Activated CD8-positive, alpha-beta memory T cell treated with anti-CD3 and anti-CD28 coated beads, Interleukin-2, amount 50 U/mL, for 24 hours (primary cell): ENCODE measurements around the gene GOSR1.
"Not testable (repeated sequence)": the region's sequence is repeated elsewhere in the genome, so short reads cannot be mapped to it uniquely, and the experiment has no call there.

Source experiments
- DNase-seq: peaks from one replicate; pipeline ENCODE4 v3.0.0-alpha.2; 2020; ENCODE audit errors: extremely low read depth

Gene GOSR1

GRCh38 chr17:30505868-30506417, 28.7 kb downstream of the GOSR1 start:
- DNase-seq, result no peak

GRCh38 chr17:30506481-30506880, 29.3 kb downstream of the GOSR1 start:
- DNase-seq, result no peak

- no peak for DNase-seq
Observed at GRCh38 chr17:30513346-30513745, 36.1 kb downstream of the GOSR1 start.

- DNase-seq, result no peak
Observed at GRCh38 chr17:30514895-30515596, 37.8 kb downstream of the GOSR1 start.

- DNase-seq, result no peak
Observed at GRCh38 chr17:30517786-30518185, 40.6 kb downstream of the GOSR1 start.

GRCh38 chr17:30519166-30519565, 42.0 kb downstream of the GOSR1 start:
- no peak for DNase-seq

- DNase-seq, result no peak
Observed at GRCh38 chr17:30519707-30520106, 42.5 kb downstream of the GOSR1 start.

- DNase-seq, result no peak
Observed at GRCh38 chr17:30520436-30520835, 43.2 kb downstream of the GOSR1 start.

- DNase-seq, result no peak
Observed at GRCh38 chr17:30520882-30521281, 43.7 kb downstream of the GOSR1 start.

GRCh38 chr17:30521766-30522165, 44.6 kb downstream of the GOSR1 start:
- DNase-seq, result no peak

- DNase-seq, result not testable (repeated sequence)
Observed at GRCh38 chr17:30523236-30523635, 46.0 kb downstream of the GOSR1 start.

- DNase-seq, result no peak
Observed at GRCh38 chr17:30524847-30525246, 47.6 kb downstream of the GOSR1 start.

GRCh38 chr17:30526401-30526800, 49.2 kb downstream of the GOSR1 start:
- DNase-seq, result no peak

- not testable (repeated sequence) for DNase-seq
Observed at GRCh38 chr17:30528701-30529100, 51.5 kb downstream of the GOSR1 start.

- no peak for DNase-seq
Observed at GRCh38 chr17:30530346-30531025, 53.3 kb downstream of the GOSR1 start.

- no peak for DNase-seq
Observed at GRCh38 chr17:30532871-30533270, 55.7 kb downstream of the GOSR1 start.

- DNase-seq, result no peak
Observed at GRCh38 chr17:30534298-30534697, 57.1 kb downstream of the GOSR1 start.

GRCh38 chr17:30534938-30535921, 58.0 kb downstream of the GOSR1 start:
- no peak for DNase-seq

- DNase-seq, result not testable (repeated sequence)
Observed at GRCh38 chr17:30536846-30537245, 59.6 kb downstream of the GOSR1 start.

- not testable (repeated sequence) for DNase-seq
Observed at GRCh38 chr17:30537667-30538066, 60.5 kb downstream of the GOSR1 start.

GRCh38 chr17:30541802-30542201, 64.6 kb downstream of the GOSR1 start:
- no peak for DNase-seq

- no peak for DNase-seq
Observed at GRCh38 chr17:30543456-30543855, 66.2 kb downstream of the GOSR1 start.
